GM23338 (cell line): ENCODE measurements around the gene TELO2. TPM values are rescaled to one million over a fixed set of nuclear protein-coding genes. Genes with fewer than 3 reads are reported as not detected.

ENCODE experiments used
- ATAC-seq: fragments of 200-7000 bp; cut with Tn5 transposase; 3 replicates; pipeline ENCODE4 v1.9.1; 2020
- DNase-seq: peaks from one replicate; pipeline ENCODE4 v3.0.0-alpha.2; 2015; ENCODE audit warnings: low spot score
- H2AFZ ChIP-seq: fragments of 200-600 bp; sonication (generic); 2 replicates; pipeline ENCODE4 v1.8.0; 2016; ENCODE audit warnings: antibody characterized with exemption, mild to moderate bottlenecking, moderate library complexity
- H3F3A ChIP-seq: fragments of 200-600 bp; sonication (generic); replicated peaks from 2 replicates; pipeline ENCODE4 v1.8.0; 2017; ENCODE audit warnings: antibody characterized with exemption, mixed run types, low read depth
- H3K27ac ChIP-seq: fragments of 200-600 bp; sonication (generic); 2 replicates; pipeline ENCODE4 v1.6.1; 2016; ENCODE audit warnings: low read depth
- H3K27me3 ChIP-seq: fragments of 200-600 bp; sonication (generic); 2 replicates; pipeline ENCODE4 v1.8.0; 2016; ENCODE audit warnings: mild to moderate bottlenecking, mixed run types, moderate library complexity; ENCODE audit not compliant: insufficient read depth
- H3K36me3 ChIP-seq: fragments of 200-600 bp; sonication (generic); 2 replicates; pipeline ENCODE4 v1.8.0; 2016; ENCODE audit warnings: mild to moderate bottlenecking; ENCODE audit not compliant: insufficient read depth
- H3K4me1 ChIP-seq: fragments of 200-600 bp; sonication (generic); 2 replicates; pipeline ENCODE4 v1.8.0; 2016; ENCODE audit warnings: mild to moderate bottlenecking, moderate library complexity; ENCODE audit not compliant: insufficient read depth
- H3K4me2 ChIP-seq: fragments of 200-600 bp; sonication (generic); 2 replicates; pipeline ENCODE4 v1.7.1; 2017; ENCODE audit warnings: mixed run types
- H3K4me3 ChIP-seq: fragments of 200-600 bp; sonication (generic); 2 replicates; pipeline ENCODE4 v1.6.1; 2016; ENCODE audit warnings: mixed run types
- H3K79me2 ChIP-seq: fragments of 200-600 bp; sonication (generic); replicated peaks from 2 replicates; pipeline ENCODE4 v1.8.0; 2017; ENCODE audit warnings: mild to moderate bottlenecking; ENCODE audit not compliant: insufficient read depth
- H3K9me2 ChIP-seq: fragments of 200-600 bp; sonication (generic); 2 replicates; pipeline ENCODE4 v1.8.0; 2017; ENCODE audit not compliant: insufficient read depth
- H4K20me1 ChIP-seq: fragments of 200-600 bp; sonication (generic); replicated peaks from 2 replicates; pipeline ENCODE4 v1.8.0; 2017; ENCODE audit warnings: mild to moderate bottlenecking; ENCODE audit not compliant: insufficient read depth
- H3K27ac Mint-ChIP-seq: 2 replicates; pipeline ENCODE4 v1.8.0; 2020; ENCODE audit warnings: inconsistent platforms, mild to moderate bottlenecking, moderate library complexity, mixed read lengths
- H3K27me3 Mint-ChIP-seq: 3 replicates; pipeline ENCODE4 v1.8.0; 2022; ENCODE audit warnings: low read depth, mild to moderate bottlenecking, moderate library complexity, mixed read lengths, inconsistent platforms; ENCODE audit not compliant: insufficient read depth, poor library complexity
- H3K36me3 Mint-ChIP-seq: 3 replicates; pipeline ENCODE4 v1.8.0; 2021; ENCODE audit warnings: low read depth, mild to moderate bottlenecking, inconsistent platforms, moderate library complexity, mixed read lengths
- H3K4me1 Mint-ChIP-seq: 3 replicates; pipeline ENCODE4 v1.8.0; 2020; ENCODE audit warnings: mild to moderate bottlenecking, inconsistent platforms, mixed read lengths
- H3K4me3 Mint-ChIP-seq: 3 replicates; pipeline ENCODE4 v1.8.0; 2021; ENCODE audit warnings: moderate library complexity, mild to moderate bottlenecking, inconsistent platforms, mixed read lengths
- H3K9me3 Mint-ChIP-seq: 3 replicates; pipeline ENCODE4 v1.8.0; 2020; ENCODE audit warnings: moderate library complexity, mild to moderate bottlenecking, inconsistent platforms, mixed read lengths
- CREB1 ChIP-seq: fragments of 250-450 bp; sonication (Bioruptor Pico); IDR thresholded peaks from 2 replicates; pipeline ENCODE4 v1.5.0; 2020; ENCODE audit warnings: low read depth, mild to moderate bottlenecking, moderate library complexity
- CTCF ChIP-seq, 2 experiments: fragments of 200-600 bp in 1 of 2; sonication (generic) in 1 of 2; conservative IDR thresholded peaks; 2 replicates each; pipeline versions ENCODE4 v1.5.1 to v1.6.1; 2016 to 2017; ENCODE audit warnings: antibody characterized with exemption in 2 of 2, low read depth in 2 of 2, mild to moderate bottlenecking in 2 of 2, moderate library complexity in 1 of 2
- ETS1 ChIP-seq: IDR thresholded peaks from 2 replicates; pipeline ENCODE4 v1.6.1; 2016; ENCODE audit warnings: antibody characterized with exemption
- EZH2 ChIP-seq: fragments of 200-600 bp; sonication (generic); IDR thresholded peaks from one replicate; pipeline ENCODE4 v1.8.0; 2017; ENCODE audit warnings: antibody characterized with exemption, mild to moderate bottlenecking, low read depth; ENCODE audit not compliant: unreplicated experiment
- EZH2phosphoT487 ChIP-seq: fragments of 200-600 bp; sonication (generic); IDR thresholded peaks from one replicate; pipeline ENCODE4 v1.8.1; 2018; ENCODE audit warnings: antibody characterized with exemption; ENCODE audit not compliant: unreplicated experiment
- JUNB ChIP-seq: IDR thresholded peaks from one replicate; pipeline ENCODE4 v1.6.1; 2016; ENCODE audit warnings: antibody characterized with exemption; ENCODE audit not compliant: unreplicated experiment
- NANOG ChIP-seq: IDR thresholded peaks from 2 replicates; pipeline ENCODE4 v1.6.1; 2016; ENCODE audit warnings: antibody characterized with exemption, borderline replicate concordance
- REST ChIP-seq: IDR thresholded peaks from one replicate; pipeline ENCODE4 v1.6.1; 2018; ENCODE audit warnings: antibody characterized with exemption; ENCODE audit not compliant: unreplicated experiment
- ZNF114 ChIP-seq: fragments of 250-450 bp; sonication (Bioruptor Pico); IDR thresholded peaks from 2 replicates; pipeline ENCODE4 v1.5.0; 2020; ENCODE audit warnings: mild to moderate bottlenecking, moderate library complexity
- ZNF331 ChIP-seq: fragments of 250-450 bp; sonication (Bioruptor Pico); IDR thresholded peaks from 2 replicates; pipeline ENCODE4 v1.5.0; 2020; ENCODE audit warnings: low read depth, mild to moderate bottlenecking, moderate library complexity
- ZNF462 ChIP-seq: fragments of 250-450 bp; sonication (Bioruptor Pico); IDR thresholded peaks from 2 replicates; pipeline ENCODE4 v1.5.0; 2020; ENCODE audit warnings: mild to moderate bottlenecking, moderate library complexity
- polyA plus RNA-seq: library from polyadenylated mRNA; unstranded; fragments of >200 nt; fragmentation: Nextera tagmentation; extraction: Ambion mirVana; gene quantifications from 2 replicates; pipeline ENCODE4 v1.2.1, GENCODE V29; 2016
- total RNA-seq: library from RNA; depleted of rRNA; stranded (reverse); fragments of >200 nt; shearing (Covaris generic); gene quantifications from 2 replicates; pipeline ENCODE4 v1.2.3, GENCODE V29; 2014

The TELO2 gene
- total and polyA plus RNA-seq, 2 experiments from 2014 or later = 45.4 to 76.0 TPM

- H2AFZ ChIP-seq = no peak overlapping the region
- H3K79me2 ChIP-seq = peaks cover 3% of the 10 kb centered on the region; the same call in 1 of the 2 replicates
- no peaks in the 10 kb centered on the region for H3K9me2 ChIP-seq
- H3K36me3 ChIP-seq = peaks cover 6% of the 10 kb centered on the region
- Mint-ChIP-seq H3K27ac (no peak overlapping the region), H3K4me3 (peak overlapping the region; percentile 90; the same call in 2 of the 3 replicates), H3K9me3 (no peaks in the 10 kb centered on the region), H3K27me3 (peaks cover 9% of the 10 kb centered on the region), H3K36me3 (peaks cover 30% of the 10 kb centered on the region), H3K4me1 (peaks cover 6% of the 10 kb centered on the region; the same call in 2 of the 3 replicates)
- no peaks in the 10 kb centered on the region for H3K27me3 ChIP-seq
- H3K4me3 ChIP-seq = peak overlapping the region; percentile 85; the same call in 1 of the 2 replicates
- TF ChIP-seq CREB1 (CRISPR knock-in tag) = no peak
- no peak for TF ChIP-seq JUNB
- no peak for TF ChIP-seq EZH2
- TF ChIP-seq ZNF462 (CRISPR knock-in tag) = no peak
- TF ChIP-seq ZNF331 (CRISPR knock-in tag) = no peak
- TF ChIP-seq ZNF114 = no peak
- no peak for TF ChIP-seq CTCF (conservative IDR thresholded peaks at IDR 0.05; ENCODE audit: low read depth in 2 of 2)
- no peak for TF ChIP-seq NANOG
- no peak for TF ChIP-seq EZH2phosphoT487
- TF ChIP-seq ETS1 = no peak
- no peak for TF ChIP-seq REST
- H4K20me1 ChIP-seq = no peaks in the 10 kb centered on the region
- H3K4me1 ChIP-seq = 0 out of 2 replicates have a peak, but pooled peaks cover 4% of the 10 kb centered on the region
- no peak for ATAC-seq
- peak overlapping the region; percentile 88; the same call in 1 of the 2 replicates for H3K4me2 ChIP-seq
- no peak for DNase-seq
- 0 out of 2 replicates have a peak, but pooled peaks cover 6% of the 10 kb centered on the region for H3F3A ChIP-seq
- H3K27ac ChIP-seq = no peak overlapping the region
Observed at GRCh38 chr16:1494711-1495110, 1.6 kb downstream of the TELO2 start.
